Panc1 (cell line): Measurements from ENCODE around the gene PTPN2. TPM values are rescaled to one million over a fixed set of nuclear protein-coding genes. Genes with fewer than 3 reads are reported as not detected.

Source experiments
- ATAC-seq: fragments of 200-7000 bp; cut with Tn5 transposase; 2 replicates; pipeline ENCODE4 v1.9.1; 2020; ENCODE audit warnings: mild to moderate bottlenecking, moderate library complexity
- BruUV-seq: library from RNA; stranded (reverse); fragments of 400-500 nt; replicated peaks from 2 replicates; lab custom pipeline; 2021; lab: Mats Ljungman, UMichigan
- CTCF ChIA-PET: fragments of 300-600 bp; sonication (Branson Sonifier 250); formaldehyde crosslinking; loops from one replicate; lab custom pipeline; 2022; ENCODE audit warnings: antibody characterized with exemption; lab: Charles Lee
- POLR2A ChIA-PET: fragments of 300-600 bp; sonication (Branson Sonifier 250); formaldehyde crosslinking; loops from one replicate; lab custom pipeline; 2022; ENCODE audit warnings: antibody characterized with exemption; lab: Charles Lee
- DNase-seq: peaks from one replicate; pipeline ENCODE4 v3.0.0-alpha.2; 2010; ENCODE audit warnings: low read depth, low spot score
- H3K27ac ChIP-seq: 2 replicates; pipeline ENCODE4 v1.5.1; 2011; ENCODE audit warnings: mild to moderate bottlenecking, low read length, inconsistent platforms
- H3K27me3 ChIP-seq: fragments of 200-500 bp; sonication (Bioruptor generic); 2 replicates; pipeline ENCODE4 v1.6.0; 2014; ENCODE audit warnings: low read length, inconsistent platforms; ENCODE audit not compliant: control insufficient read depth, insufficient read depth
- H3K36me3 ChIP-seq: fragments of 200-500 bp; sonication (Bioruptor generic); 2 replicates; pipeline ENCODE4 v1.5.1; 2014; ENCODE audit warnings: inconsistent platforms, mild to moderate bottlenecking, low read length, moderate library complexity; ENCODE audit not compliant: control insufficient read depth, insufficient read depth
- H3K4me1 ChIP-seq: 2 replicates; pipeline ENCODE4 v1.5.1; 2011; ENCODE audit warnings: inconsistent platforms, mild to moderate bottlenecking, low read length, moderate library complexity; ENCODE audit not compliant: control insufficient read depth, insufficient read depth
- H3K4me3 ChIP-seq, 2 experiments: 2 replicates each; pipeline ENCODE4 v1.5.1; 2011 to 2012; ENCODE audit warnings: low read depth in 2 of 2, low read length in 2 of 2, mild to moderate bottlenecking in 2 of 2, inconsistent platforms in 1 of 2, moderate library complexity in 1 of 2
- H3K9me3 ChIP-seq: fragments of 200-500 bp; sonication (Bioruptor generic); 2 replicates; pipeline ENCODE4 v1.5.1; 2014; ENCODE audit warnings: low read depth, mild to moderate bottlenecking, inconsistent platforms, low read length, moderate library complexity; ENCODE audit not compliant: control insufficient read depth, insufficient read depth
- POLR2AphosphoS5 ChIP-seq: IDR thresholded peaks from 2 replicates; pipeline ENCODE4 v1.6.1; 2012; ENCODE audit warnings: mild to moderate bottlenecking, low read depth, low read length, moderate library complexity
- SIN3A ChIP-seq: IDR thresholded peaks from 2 replicates; pipeline ENCODE4 v1.6.1; 2012; ENCODE audit warnings: low read depth, mild to moderate bottlenecking, low read length, moderate library complexity, borderline replicate concordance; ENCODE audit not compliant: insufficient read depth
- TCF7L2 ChIP-seq: IDR thresholded peaks from 2 replicates; pipeline ENCODE4 v1.6.1; 2011; ENCODE audit warnings: mild to moderate bottlenecking, low read depth, low read length, inconsistent platforms
- in situ Hi-C: cut with HindIII; loops from 2 replicates; pipeline ENCODE4 v1.10.0; 2016; ENCODE audit warnings: low sequenced_read_pairs, low pct_unique_long_range_greater_than_20kb
- intact Hi-C: fragments of 100-400 bp; cut with micrococcal nuclease; formaldehyde crosslinking; loops from one replicate; pipeline ENCODE4 v1.10.0; 2022; ENCODE audit not compliant: unreplicated experiment
- total RNA-seq: library from RNA; stranded (reverse); gene quantifications from one replicate; pipeline ENCODE4 v1.2.1, GENCODE V29; 2021; ENCODE audit not compliant: unreplicated experiment
- TF ChIP-seq, protein P1 (sequence below), 2 experiments: IDR thresholded peaks; 2 replicates each; pipeline ENCODE4 v1.6.1; 2011 to 2012; ENCODE audit warnings: low read depth in 2 of 2, control low read depth in 1 of 2, low read length in 1 of 2, mild to moderate bottlenecking in 1 of 2, moderate library complexity in 1 of 2; ENCODE audit not compliant: insufficient read depth in 1 of 2
- TF ChIP-seq, protein P2 (sequence below): fragments of 450-650 bp; IDR thresholded peaks from 2 replicates; pipeline ENCODE4 v1.5.1; 2017; ENCODE audit warnings: mild to moderate bottlenecking

PTPN2 gene
- total RNA-seq, 1 experiment from 2014 or later: 34.8 TPM

DNA sequence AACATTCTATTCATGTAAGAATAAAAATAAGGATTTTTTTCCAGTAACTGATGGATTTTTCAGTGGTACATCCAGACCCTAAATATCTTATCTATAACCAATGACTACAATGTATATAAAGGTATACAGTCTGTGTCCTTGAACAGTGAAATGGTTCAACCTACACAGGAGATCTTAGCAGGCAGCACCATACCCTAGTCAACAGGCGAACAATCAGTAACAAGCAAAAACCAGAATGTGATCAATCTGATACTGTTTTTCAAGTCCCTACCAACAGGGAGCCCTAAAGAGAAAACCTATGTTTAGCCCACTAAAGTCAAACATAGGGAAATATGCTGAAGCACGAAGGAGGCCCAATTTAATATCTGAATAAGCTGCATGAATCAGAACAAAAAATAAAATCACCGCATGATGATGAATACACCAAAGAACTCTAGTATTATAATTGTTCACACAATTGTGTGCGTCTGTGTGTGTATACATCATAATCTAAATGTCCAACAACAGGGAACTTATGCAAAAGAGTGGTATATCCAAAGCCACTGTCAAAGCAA is 26.0 kb downstream of the PTPN2 start:
- ChIA-PET POLR2A (no interaction called here), CTCF (no interaction called here)
- Histone ChIP-seq H3K27me3 (no peaks in the 10 kb centered on the region), H3K36me3 (no peaks in the 10 kb centered on the region), H3K4me3 (no peak overlapping the region), H3K9me3 (no peaks in the 10 kb centered on the region), H3K4me1 (no peaks in the 10 kb centered on the region), H3K27ac (no peak overlapping the region)
- in situ Hi-C loops: no loop called here
- no peak for ATAC-seq
- TF ChIP-seq TCF7L2: no peak
- TF ChIP-seq POLR2AphosphoS5: no peak
- no peak for TF ChIP-seq SIN3A
- TF ChIP-seq, protein P1, sequence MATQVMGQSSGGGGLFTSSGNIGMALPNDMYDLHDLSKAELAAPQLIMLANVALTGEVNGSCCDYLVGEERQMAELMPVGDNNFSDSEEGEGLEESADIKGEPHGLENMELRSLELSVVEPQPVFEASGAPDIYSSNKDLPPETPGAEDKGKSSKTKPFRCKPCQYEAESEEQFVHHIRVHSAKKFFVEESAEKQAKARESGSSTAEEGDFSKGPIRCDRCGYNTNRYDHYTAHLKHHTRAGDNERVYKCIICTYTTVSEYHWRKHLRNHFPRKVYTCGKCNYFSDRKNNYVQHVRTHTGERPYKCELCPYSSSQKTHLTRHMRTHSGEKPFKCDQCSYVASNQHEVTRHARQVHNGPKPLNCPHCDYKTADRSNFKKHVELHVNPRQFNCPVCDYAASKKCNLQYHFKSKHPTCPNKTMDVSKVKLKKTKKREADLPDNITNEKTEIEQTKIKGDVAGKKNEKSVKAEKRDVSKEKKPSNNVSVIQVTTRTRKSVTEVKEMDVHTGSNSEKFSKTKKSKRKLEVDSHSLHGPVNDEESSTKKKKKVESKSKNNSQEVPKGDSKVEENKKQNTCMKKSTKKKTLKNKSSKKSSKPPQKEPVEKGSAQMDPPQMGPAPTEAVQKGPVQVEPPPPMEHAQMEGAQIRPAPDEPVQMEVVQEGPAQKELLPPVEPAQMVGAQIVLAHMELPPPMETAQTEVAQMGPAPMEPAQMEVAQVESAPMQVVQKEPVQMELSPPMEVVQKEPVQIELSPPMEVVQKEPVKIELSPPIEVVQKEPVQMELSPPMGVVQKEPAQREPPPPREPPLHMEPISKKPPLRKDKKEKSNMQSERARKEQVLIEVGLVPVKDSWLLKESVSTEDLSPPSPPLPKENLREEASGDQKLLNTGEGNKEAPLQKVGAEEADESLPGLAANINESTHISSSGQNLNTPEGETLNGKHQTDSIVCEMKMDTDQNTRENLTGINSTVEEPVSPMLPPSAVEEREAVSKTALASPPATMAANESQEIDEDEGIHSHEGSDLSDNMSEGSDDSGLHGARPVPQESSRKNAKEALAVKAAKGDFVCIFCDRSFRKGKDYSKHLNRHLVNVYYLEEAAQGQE (IDR thresholded peaks at IDR 0.05; ENCODE audit: insufficient read depth in 1 of 2, low read depth in 2 of 2, low read length in 1 of 2): no peak
- TF ChIP-seq, protein P2, sequence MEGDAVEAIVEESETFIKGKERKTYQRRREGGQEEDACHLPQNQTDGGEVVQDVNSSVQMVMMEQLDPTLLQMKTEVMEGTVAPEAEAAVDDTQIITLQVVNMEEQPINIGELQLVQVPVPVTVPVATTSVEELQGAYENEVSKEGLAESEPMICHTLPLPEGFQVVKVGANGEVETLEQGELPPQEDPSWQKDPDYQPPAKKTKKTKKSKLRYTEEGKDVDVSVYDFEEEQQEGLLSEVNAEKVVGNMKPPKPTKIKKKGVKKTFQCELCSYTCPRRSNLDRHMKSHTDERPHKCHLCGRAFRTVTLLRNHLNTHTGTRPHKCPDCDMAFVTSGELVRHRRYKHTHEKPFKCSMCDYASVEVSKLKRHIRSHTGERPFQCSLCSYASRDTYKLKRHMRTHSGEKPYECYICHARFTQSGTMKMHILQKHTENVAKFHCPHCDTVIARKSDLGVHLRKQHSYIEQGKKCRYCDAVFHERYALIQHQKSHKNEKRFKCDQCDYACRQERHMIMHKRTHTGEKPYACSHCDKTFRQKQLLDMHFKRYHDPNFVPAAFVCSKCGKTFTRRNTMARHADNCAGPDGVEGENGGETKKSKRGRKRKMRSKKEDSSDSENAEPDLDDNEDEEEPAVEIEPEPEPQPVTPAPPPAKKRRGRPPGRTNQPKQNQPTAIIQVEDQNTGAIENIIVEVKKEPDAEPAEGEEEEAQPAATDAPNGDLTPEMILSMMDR: no peak
- BruUV-seq: no TSS peak
- no peak for DNase-seq
- intact Hi-C loops: no loop called here

DNA sequence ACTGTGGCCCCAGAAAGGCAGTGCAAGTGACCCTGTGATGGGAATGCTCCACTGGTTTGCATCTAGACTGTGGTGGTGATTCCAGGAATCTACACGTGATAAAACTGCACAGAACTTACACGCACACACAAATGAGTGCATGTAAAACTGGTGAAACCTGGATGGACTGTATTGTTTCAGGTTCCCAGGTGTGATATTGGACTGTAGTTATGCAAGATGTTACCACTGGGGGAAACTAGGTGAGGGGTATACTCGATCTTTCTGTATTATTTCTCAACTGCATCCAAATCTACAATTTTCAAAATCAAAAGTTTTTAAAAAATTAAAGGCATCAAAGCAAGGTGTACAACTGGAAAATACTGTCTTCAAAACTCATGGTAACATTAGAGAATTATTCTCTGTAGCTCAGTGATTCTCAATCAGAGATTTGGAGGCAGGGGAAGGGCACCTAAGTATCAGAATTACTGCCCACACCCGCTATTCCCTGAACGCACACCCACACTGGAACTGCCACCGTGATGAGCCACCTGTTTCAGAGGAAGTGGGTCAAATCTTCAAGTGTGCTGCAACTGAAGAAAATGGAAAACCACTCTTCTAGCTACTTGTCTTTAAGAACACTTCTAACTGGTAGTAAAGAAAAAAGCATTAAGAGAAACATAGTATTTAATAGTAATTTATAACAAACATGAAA is 26.7 kb downstream of the PTPN2 start:
- BruUV-seq: TSS peak; percentile 22
- Histone ChIP-seq H3K27ac (no peak overlapping the region), H3K36me3 (no peaks in the 10 kb centered on the region), H3K9me3 (no peaks in the 10 kb centered on the region), H3K4me1 (no peaks in the 10 kb centered on the region), H3K4me3 (no peak overlapping the region), H3K27me3 (no peaks in the 10 kb centered on the region)
- TF ChIP-seq TCF7L2 (no peak), POLR2AphosphoS5 (no peak), SIN3A (no peak)
- TF ChIP-seq, protein P2: no peak
- TF ChIP-seq, protein P1 (IDR thresholded peaks at IDR 0.05; ENCODE audit: insufficient read depth in 1 of 2, low read depth in 2 of 2, low read length in 1 of 2): no peak
- POLR2A ChIA-PET: no interaction called here
- intact Hi-C loops: no loop called here
- no peak for ATAC-seq
- in situ Hi-C loops: no loop called here
- CTCF ChIA-PET: no interaction called here
- DNase-seq: no peak
